Measurements from ENCODE around the gene BAD. TPM values are rescaled to one million over a fixed set of nuclear protein-coding genes. Genes with fewer than 3 reads are reported as not detected.
A peak's percentile ranks its signal among the peaks of the same experiment; 100 is the strongest.

Gene BAD
- total RNA-seq, 2 experiments from 2014 or later: 21.2 to 74.2 TPM

DNA sequence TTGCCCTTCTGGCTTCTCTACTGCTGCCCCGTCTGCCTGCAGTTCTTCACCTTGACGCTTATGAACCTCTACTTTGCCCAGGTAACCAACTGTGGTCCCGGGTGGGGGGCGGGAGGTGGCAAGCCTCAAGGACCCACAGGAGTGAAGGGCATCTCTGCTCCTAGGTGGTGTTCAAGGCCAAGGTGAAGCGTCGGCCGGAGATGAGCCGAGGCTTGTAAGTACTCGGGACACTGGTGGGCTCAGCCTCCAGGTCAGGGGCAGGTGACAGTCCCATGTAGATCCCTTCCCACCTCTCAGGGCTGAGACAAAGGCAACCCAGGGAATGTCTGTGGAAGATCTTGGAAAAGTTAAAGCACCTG is 2.3 kb upstream of the BAD start:
- H3K79me2 ChIP-seq (ENCODE audit: insufficient read depth, low read depth, low read length): no peaks in the 10 kb centered on the region
- H3K4me1 ChIP-seq (ENCODE audit: insufficient read depth, low read length, poor library complexity, severe bottlenecking): peaks cover 14% of the 10 kb centered on the region
- intact Hi-C loops (cut with micrococcal nuclease; ENCODE audit: unreplicated experiment): loop anchor here (5.0 kb wide), 1 partner anchor 84 kb away; no protein-coding TSS in a partner anchor
- no peak overlapping the region for H3K4me3 ChIP-seq (ENCODE audit: low read depth, low read length, poor library complexity, severe bottlenecking)
- no TSS peak for BruUV-seq (replicated peaks)
- no peak overlapping the region for H2AFZ ChIP-seq (ENCODE audit: low read length)
- no peak for TF ChIP-seq EZH2phosphoT487 (IDR thresholded peaks at IDR 0.05; ENCODE audit: borderline replicate concordance, low read depth, low read length)
- no peak for TF ChIP-seq CTCF (conservative IDR thresholded peaks at IDR 0.05; ENCODE audit: low read length)
- DNase-seq (ENCODE audit: low spot score): no peak
- H3K4me2 ChIP-seq (ENCODE audit: low read length): peak overlapping the region; percentile 97
- no peaks in the 10 kb centered on the region for H4K20me1 ChIP-seq (ENCODE audit: insufficient read depth, low read length)
- CTCF ChIA-PET (ENCODE audit: unreplicated experiment): no interaction called here
- H3K9me2 ChIP-seq (ENCODE audit: insufficient read depth, low read length): no peaks in the 10 kb centered on the region
- H3K36me3 ChIP-seq (ENCODE audit: insufficient read depth, low read length): peaks cover 5% of the 10 kb centered on the region; the same call in 1 of the 2 replicates
- POLR2A ChIA-PET: no interaction called here
- H3K27ac ChIP-seq (ENCODE audit: low read depth, low read length, poor library complexity, severe bottlenecking): no peak overlapping the region
- H3K9me3 ChIP-seq (ENCODE audit: low read length): no peaks in the 10 kb centered on the region

DNA sequence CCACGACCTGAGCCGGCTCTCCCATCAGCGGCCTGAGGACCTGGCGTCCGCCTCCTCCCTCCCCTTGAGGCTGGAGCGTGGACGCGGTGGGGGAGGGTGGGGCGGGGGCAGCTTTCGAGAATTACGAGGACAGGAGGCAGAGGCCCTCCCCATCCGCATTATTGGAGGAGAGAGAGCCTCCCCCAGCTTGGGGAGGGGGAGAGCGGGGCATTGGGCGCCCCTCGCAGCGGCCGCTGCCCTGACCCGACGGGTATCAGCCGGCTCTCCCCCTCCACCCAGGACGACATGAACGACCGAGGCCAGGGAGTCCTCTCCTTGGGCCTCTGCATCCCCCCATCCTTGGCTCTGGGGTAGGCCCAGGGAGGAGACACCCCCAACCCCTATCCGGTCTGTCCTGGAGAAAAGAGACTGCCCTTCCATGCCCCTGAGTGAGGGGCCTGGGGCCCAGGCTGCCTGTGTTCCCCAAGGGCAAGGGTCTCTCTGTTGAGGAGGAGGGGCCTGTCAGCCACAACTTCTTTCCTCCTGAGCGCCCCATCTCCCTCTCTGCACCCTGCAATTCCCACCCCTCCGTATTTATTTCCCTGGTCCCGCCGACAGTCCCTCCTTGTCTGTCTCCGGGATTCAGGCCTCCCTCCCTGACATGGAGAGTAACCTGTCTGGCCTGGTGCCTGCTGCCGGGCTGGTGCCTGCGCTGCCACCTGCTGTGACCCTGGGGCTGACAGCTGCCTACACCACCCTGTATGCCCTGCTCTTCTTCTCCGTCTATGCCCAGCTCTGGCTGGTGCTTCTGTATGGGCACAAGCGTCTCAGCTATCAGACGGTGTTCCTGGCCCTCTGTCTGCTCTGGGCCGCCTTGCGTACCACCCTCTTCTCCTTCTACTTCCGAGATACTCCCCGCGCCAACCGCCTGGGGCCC is 1.7 kb upstream of the BAD start:
- Histone ChIP-seq H3K9me3 (ENCODE audit: low read length) (no peaks in the 10 kb centered on the region), H3K79me2 (ENCODE audit: insufficient read depth, low read depth, low read length) (no peaks in the 10 kb centered on the region), H2AFZ (ENCODE audit: low read length) (peak overlapping the region; percentile 65), H3K36me3 (ENCODE audit: insufficient read depth, low read length) (peaks cover 5% of the 10 kb centered on the region; the same call in 1 of the 2 replicates), H4K20me1 (ENCODE audit: insufficient read depth, low read length) (no peaks in the 10 kb centered on the region), H3K4me2 (ENCODE audit: low read length) (peak overlapping the region; percentile 97), H3K4me1 (ENCODE audit: insufficient read depth, low read length, poor library complexity, severe bottlenecking) (peaks cover 14% of the 10 kb centered on the region), H3K4me3 (ENCODE audit: low read depth, low read length, poor library complexity, severe bottlenecking) (peak overlapping the region; percentile 73), H3K9me2 (ENCODE audit: insufficient read depth, low read length) (no peaks in the 10 kb centered on the region), H3K27ac (ENCODE audit: low read depth, low read length, poor library complexity, severe bottlenecking) (no peak overlapping the region)
- POLR2A ChIA-PET: no interaction called here
- peak; percentile 48 for DNase-seq (ENCODE audit: low spot score)
- CTCF ChIA-PET (ENCODE audit: unreplicated experiment): interaction anchor here (0.6 kb wide), 1 partner anchor 34 kb away, joined by 4 read pairs; no protein-coding TSS in a partner anchor
- TF ChIP-seq CTCF (conservative IDR thresholded peaks at IDR 0.05; ENCODE audit: low read length) (peak; percentile 62), EZH2phosphoT487 (IDR thresholded peaks at IDR 0.05; ENCODE audit: borderline replicate concordance, low read depth, low read length) (no peak)
- intact Hi-C loops (cut with micrococcal nuclease; ENCODE audit: unreplicated experiment): loop anchor here (1.0 to 5.0 kb wide), 2 partner anchors 18 to 84 kb away; no protein-coding TSS in a partner anchor
- BruUV-seq (replicated peaks): no TSS peak

Data from OCI-LY7 (cell line).